Vagina (tissue), 2 donors: ENCODE measurements around the gene OR10AD1.

ENCODE experiments used
- POLR2A ChIP-seq, 2 donors: fragments of 450-650 bp; IDR thresholded peaks; one replicate each; pipeline ENCODE4 v1.6.1; 2017; ENCODE audit warnings: antibody characterized with exemption in 2 of 2, mild to moderate bottlenecking in 2 of 2, moderate library complexity in 2 of 2
- TF ChIP-seq, protein P1 (sequence below), 3 experiments: fragments of 450-650 bp in 2 of 3; fragments of 200-600 bp in 1 of 3; sonication (generic) in 1 of 3; IDR thresholded peaks; one replicate each; pipeline ENCODE4 v1.5.1; 2017 to 2019; ENCODE audit warnings: antibody characterized with exemption in 3 of 3, mild to moderate bottlenecking in 2 of 3, moderate library complexity in 2 of 3

DNA sequence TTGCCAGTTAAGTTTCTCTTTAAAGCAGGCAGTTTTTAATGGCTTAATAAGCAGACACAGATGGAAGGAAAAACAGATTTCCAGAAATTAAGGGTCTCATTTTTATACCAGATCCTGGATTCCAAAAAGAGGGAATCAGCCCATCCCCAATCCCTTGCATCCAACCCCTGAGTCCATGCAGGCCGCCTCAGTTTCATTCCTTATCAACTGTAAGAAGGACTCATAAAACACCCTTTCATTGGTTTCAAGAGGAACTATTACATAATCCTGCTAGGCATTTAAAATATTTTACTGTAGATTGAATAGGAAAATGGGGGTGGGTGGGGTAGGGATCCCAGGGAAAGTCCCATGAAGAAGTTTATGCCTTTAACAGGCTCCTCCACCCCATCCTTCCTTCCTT is 10.2 kb downstream of the OR10AD1 start:
- TF ChIP-seq POLR2A (IDR thresholded peaks at IDR 0.05): no peak
- TF ChIP-seq, protein P1, sequence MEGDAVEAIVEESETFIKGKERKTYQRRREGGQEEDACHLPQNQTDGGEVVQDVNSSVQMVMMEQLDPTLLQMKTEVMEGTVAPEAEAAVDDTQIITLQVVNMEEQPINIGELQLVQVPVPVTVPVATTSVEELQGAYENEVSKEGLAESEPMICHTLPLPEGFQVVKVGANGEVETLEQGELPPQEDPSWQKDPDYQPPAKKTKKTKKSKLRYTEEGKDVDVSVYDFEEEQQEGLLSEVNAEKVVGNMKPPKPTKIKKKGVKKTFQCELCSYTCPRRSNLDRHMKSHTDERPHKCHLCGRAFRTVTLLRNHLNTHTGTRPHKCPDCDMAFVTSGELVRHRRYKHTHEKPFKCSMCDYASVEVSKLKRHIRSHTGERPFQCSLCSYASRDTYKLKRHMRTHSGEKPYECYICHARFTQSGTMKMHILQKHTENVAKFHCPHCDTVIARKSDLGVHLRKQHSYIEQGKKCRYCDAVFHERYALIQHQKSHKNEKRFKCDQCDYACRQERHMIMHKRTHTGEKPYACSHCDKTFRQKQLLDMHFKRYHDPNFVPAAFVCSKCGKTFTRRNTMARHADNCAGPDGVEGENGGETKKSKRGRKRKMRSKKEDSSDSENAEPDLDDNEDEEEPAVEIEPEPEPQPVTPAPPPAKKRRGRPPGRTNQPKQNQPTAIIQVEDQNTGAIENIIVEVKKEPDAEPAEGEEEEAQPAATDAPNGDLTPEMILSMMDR (IDR thresholded peaks at IDR 0.05): no peak
